Astrocyte (in vitro differentiated cells and primary cell): Measurements from ENCODE around the gene YBX1. TPM values are rescaled to one million over a fixed set of nuclear protein-coding genes. Genes with fewer than 3 reads are reported as not detected.
"Not testable (repeated sequence)": the region's sequence is repeated elsewhere in the genome, so short reads cannot be mapped to it uniquely, and the experiment has no call there.

Experiments
- DNase-seq: peaks from one replicate; pipeline ENCODE4 v3.0.0-alpha.2; 2010; ENCODE audit warnings: low read depth
- FAIRE-seq: peaks from 2 replicates; lab custom pipeline; 2011; peaks lifted over from hg19 to GRCh38; lab: Jason Lieb, UNC
- H2AFZ ChIP-seq: 2 replicates; pipeline ENCODE4 v1.6.0; 2012; ENCODE audit warnings: low read depth, low read length, inconsistent platforms
- H3K27ac ChIP-seq: 2 replicates; pipeline ENCODE4 v1.5.1; 2011; ENCODE audit warnings: low read depth, low read length, inconsistent platforms
- H3K27me3 ChIP-seq: 2 replicates; pipeline ENCODE4 v1.6.0; 2011; ENCODE audit warnings: low read length, inconsistent platforms; ENCODE audit not compliant: insufficient read depth
- H3K36me3 ChIP-seq: 2 replicates; pipeline ENCODE4 v1.5.1; 2011; ENCODE audit warnings: low read length, inconsistent platforms; ENCODE audit not compliant: insufficient read depth
- H3K4me1 ChIP-seq: 2 replicates; pipeline ENCODE4 v1.5.1; 2011; ENCODE audit warnings: low read length, inconsistent platforms; ENCODE audit not compliant: insufficient read depth
- H3K4me2 ChIP-seq: 2 replicates; pipeline ENCODE4 v1.6.0; 2012; ENCODE audit warnings: low read length, inconsistent platforms
- H3K4me3 ChIP-seq: 2 replicates; pipeline ENCODE4 v1.5.1; 2011; ENCODE audit warnings: low read depth, mild to moderate bottlenecking, low read length, inconsistent platforms; ENCODE audit not compliant: insufficient read depth
- H3K79me2 ChIP-seq: 2 replicates; pipeline ENCODE4 v1.6.0; 2012; ENCODE audit warnings: mild to moderate bottlenecking, low read length, inconsistent platforms; ENCODE audit not compliant: insufficient read depth
- H3K9ac ChIP-seq: 2 replicates; pipeline ENCODE4 v1.6.0; 2012; ENCODE audit warnings: mild to moderate bottlenecking, low read length, inconsistent platforms
- H3K9me3 ChIP-seq: 2 replicates; pipeline ENCODE4 v1.5.1; 2012; ENCODE audit warnings: low read depth, mild to moderate bottlenecking, low read length, inconsistent platforms; ENCODE audit not compliant: insufficient read depth
- H4K20me1 ChIP-seq: 2 replicates; pipeline ENCODE4 v1.6.0; 2012; ENCODE audit warnings: low read length, inconsistent platforms; ENCODE audit not compliant: insufficient read depth
- H3K27ac Mint-ChIP-seq: one replicate; pipeline ENCODE4 v1.8.0; 2021; ENCODE audit warnings: mild to moderate bottlenecking, mixed read lengths; ENCODE audit not compliant: unreplicated experiment
- H3K27me3 Mint-ChIP-seq: one replicate; pipeline ENCODE4 v1.8.0; 2021; ENCODE audit warnings: low read depth, mixed read lengths; ENCODE audit not compliant: unreplicated experiment
- H3K36me3 Mint-ChIP-seq: one replicate; pipeline ENCODE4 v1.8.0; 2021; ENCODE audit warnings: low read depth, mixed read lengths; ENCODE audit not compliant: unreplicated experiment
- H3K4me1 Mint-ChIP-seq: one replicate; pipeline ENCODE4 v1.8.0; 2021; ENCODE audit warnings: low read depth, mixed read lengths; ENCODE audit not compliant: unreplicated experiment
- H3K4me3 Mint-ChIP-seq: one replicate; pipeline ENCODE4 v1.8.0; 2021; ENCODE audit warnings: mild to moderate bottlenecking, moderate library complexity, mixed read lengths; ENCODE audit not compliant: unreplicated experiment
- H3K9me3 Mint-ChIP-seq: one replicate; pipeline ENCODE4 v1.8.0; 2021; ENCODE audit warnings: mild to moderate bottlenecking, mixed read lengths; ENCODE audit not compliant: unreplicated experiment
- CTCF ChIP-seq: IDR thresholded peaks from 2 replicates; pipeline ENCODE4 v1.5.1; 2011; ENCODE audit warnings: low read depth, mild to moderate bottlenecking, inconsistent platforms, low read length, moderate library complexity; ENCODE audit not compliant: insufficient read depth
- EZH2 ChIP-seq: IDR thresholded peaks from 2 replicates; pipeline ENCODE4 v1.6.1; 2012; ENCODE audit warnings: mild to moderate bottlenecking, low read length, inconsistent platforms; ENCODE audit not compliant: insufficient read depth
- total RNA-seq: library from RNA; stranded (reverse); gene quantifications from 2 replicates; pipeline ENCODE4 v1.2.1, GENCODE V29; 2021

The YBX1 gene
- total RNA-seq, 1 donor from 2014 or later, result 872 TPM

GRCh38 chr1:42748461-42749410 is 66.5 kb downstream of the YBX1 start:
- Histone ChIP-seq H4K20me1 (peaks cover 73% of the 10 kb centered on the region), H3K9me3 (no peaks in the 10 kb centered on the region), H3K9ac (no peak overlapping the region), H3K27me3 (no peaks in the 10 kb centered on the region), H3K36me3 (peaks cover 41% of the 10 kb centered on the region), H2AFZ (no peak overlapping the region), H3K4me1 (no peaks in the 10 kb centered on the region), H3K4me2 (no peak overlapping the region), H3K79me2 (no peaks in the 10 kb centered on the region), H3K27ac (no peak overlapping the region), H3K4me3 (no peak overlapping the region)
- Mint-ChIP-seq H3K27ac (peak overlapping the region; percentile 41), H3K4me1 (no peaks in the 10 kb centered on the region), H3K36me3 (peaks cover 55% of the 10 kb centered on the region), H3K9me3 (peaks cover 2% of the 10 kb centered on the region), H3K27me3 (no peaks in the 10 kb centered on the region), H3K4me3 (no peak overlapping the region)
- DNase-seq (no peak), FAIRE-seq (no peak)
- no peak for TF ChIP-seq EZH2
- TF ChIP-seq CTCF, result no peak

- no peak overlapping the region for H3K4me3 ChIP-seq
- H3K36me3 ChIP-seq, result peaks cover 53% of the 10 kb centered on the region
- Mint-ChIP-seq H3K4me1 (peaks cover 2% of the 10 kb centered on the region), H3K9me3 (peaks cover 4% of the 10 kb centered on the region), H3K4me3 (no peak overlapping the region), H3K36me3 (peaks cover 64% of the 10 kb centered on the region), H3K27ac (no peak overlapping the region), H3K27me3 (no peaks in the 10 kb centered on the region)
- no peak overlapping the region for H2AFZ ChIP-seq
- H3K9ac ChIP-seq, result no peak overlapping the region
- H3K4me1 ChIP-seq, result no peaks in the 10 kb centered on the region
- no peaks in the 10 kb centered on the region for H3K9me3 ChIP-seq
- FAIRE-seq, result no peak
- TF ChIP-seq CTCF (no peak), EZH2 (no peak)
- DNase-seq, result no peak
- no peaks in the 10 kb centered on the region for H3K79me2 ChIP-seq
- no peak overlapping the region for H3K4me2 ChIP-seq
- H3K27me3 ChIP-seq, result no peaks in the 10 kb centered on the region
- no peak overlapping the region for H3K27ac ChIP-seq
- peaks cover 84% of the 10 kb centered on the region for H4K20me1 ChIP-seq
Observed at GRCh38 chr1:42750041-42750440, 67.8 kb downstream of the YBX1 start.

GRCh38 chr1:42751511-42752070 is 69.4 kb downstream of the YBX1 start:
- not testable (repeated sequence) for H3K27ac Mint-ChIP-seq

More at GRCh38 chr1:42751511-42752070, 69.4 kb downstream of the YBX1 start:
- not testable (repeated sequence) for H3K9me3 ChIP-seq, H3K4me2 ChIP-seq, H3K4me3 Mint-ChIP-seq, H3K27me3 ChIP-seq, H3K9me3 Mint-ChIP-seq, DNase-seq, H3K27ac ChIP-seq, H3K4me1 Mint-ChIP-seq, H3K79me2 ChIP-seq, H3K9ac ChIP-seq, H2AFZ ChIP-seq, H3K27me3 Mint-ChIP-seq, H3K4me1 ChIP-seq, H3K4me3 ChIP-seq
- peaks cover 69% of the 10 kb centered on the region for H3K36me3 Mint-ChIP-seq
- Histone ChIP-seq H4K20me1 (peaks cover 84% of the 10 kb centered on the region), H3K36me3 (peaks cover 68% of the 10 kb centered on the region)
- peak; percentile 26 for FAIRE-seq
